ENCODE data around the gene UGT2B10. TPM values are rescaled to one million over a fixed set of nuclear protein-coding genes. Genes with fewer than 3 reads are reported as not detected.

UGT2B10 gene
- total and polyA plus RNA-seq, 2 donors (not counting 3 experiments of a cell fraction or from before 2014, with no cell fraction given), result not detected

- Histone ChIP-seq H3K36me3 (ENCODE audit: control insufficient read depth in 2 of 2, extremely low read depth in 1 of 2, insufficient read depth in 2 of 2, low read length in 2 of 2) (no peaks in the 10 kb centered on the region), H3K9me1 (replicated peaks; ENCODE audit: control insufficient read depth, extremely low read depth, insufficient read depth, low read length) (no peaks in the 10 kb centered on the region), H2AFZ (ENCODE audit: low read depth, low read length) (no peak overlapping the region), H3K27ac (ENCODE audit: insufficient read depth, low read depth, low read length) (no peak overlapping the region), H3K79me2 (ENCODE audit: control insufficient read depth, insufficient read depth, low read length) (no peaks in the 10 kb centered on the region), H3K27me3 (ENCODE audit: control insufficient read depth in 2 of 2, insufficient read depth in 2 of 2, low read length in 2 of 2) (no peaks in the 10 kb centered on the region), H3K9ac (replicated peaks; ENCODE audit: extremely low read depth, insufficient read depth, low read length) (no peak overlapping the region), H3K4me2 (ENCODE audit: insufficient read depth, low read length) (no peak overlapping the region), H4K20me1 (replicated peaks; ENCODE audit: control insufficient read depth, extremely low read depth, insufficient read depth, low read length) (no peaks in the 10 kb centered on the region), H3K4me1 (ENCODE audit: control insufficient read depth, extremely low read depth, insufficient read depth, low read length) (no peaks in the 10 kb centered on the region), H3K9me3 (replicated peaks; ENCODE audit: control insufficient read depth, insufficient read depth, low read length) (no peaks in the 10 kb centered on the region), H3K4me3 (replicated peaks in 1 of 3; ENCODE audit: insufficient read depth in 1 of 3, low read depth in 1 of 3, low read length in 3 of 3) (no peak overlapping the region)
- DNase-seq (ENCODE audit: low read depth, low spot score) (no peak), FAIRE-seq (no peak)
- dilution Hi-C loops (cut with MboI; ENCODE audit: extremely low pct_ligation_motif_present, low sequenced_read_pairs), result no loop called here
- ChIA-PET POLR2A (interaction anchor here (0.6 kb wide), 1 partner anchor 556 kb away, joined by 4 read pairs; no protein-coding TSS in a partner anchor), CTCF (no interaction called here)
- TF ChIP-seq FOS (IDR thresholded peaks at IDR 0.05; ENCODE audit: borderline replicate concordance, insufficient read depth, low read length), result no peak
- TF ChIP-seq CTCF (IDR thresholded peaks at IDR 0.05; ENCODE audit: extremely low read depth in 1 of 2, insufficient read depth in 1 of 2, low read depth in 1 of 2, low read length in 2 of 2), result no peak
- no TSS peak for BruUV-seq (replicated peaks)
- intact Hi-C loops (cut with micrococcal nuclease), result no loop called here
Measured at GRCh38 chr4:68864438-68865187, 48.8 kb downstream of the UGT2B10 start.

DNA sequence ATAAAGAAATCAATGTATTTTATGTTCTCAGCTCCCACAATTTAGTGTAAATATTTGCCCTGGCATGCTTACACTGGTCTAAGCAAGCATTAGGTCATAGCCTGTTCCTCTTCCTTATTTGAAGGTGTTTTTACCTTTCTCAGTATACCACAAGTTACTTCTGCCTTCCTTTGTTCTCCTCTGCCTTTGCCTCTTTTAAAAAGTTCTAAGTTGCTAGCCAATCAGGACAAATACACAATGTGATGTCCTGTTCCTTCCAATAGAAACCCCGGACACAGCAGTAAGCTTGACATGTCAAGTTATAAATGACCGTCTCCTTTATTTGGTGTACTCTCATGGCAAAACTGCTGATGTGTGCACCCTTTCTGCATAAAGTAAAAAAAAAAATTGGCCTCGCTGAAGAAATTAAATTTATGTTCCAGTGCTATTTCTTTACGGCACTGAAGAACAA lies 49.4 kb downstream of the UGT2B10 start:
- dilution Hi-C loops (cut with MboI; ENCODE audit: extremely low pct_ligation_motif_present, low sequenced_read_pairs), result no loop called here
- intact Hi-C loops (cut with micrococcal nuclease), result no loop called here
- TF ChIP-seq CTCF (IDR thresholded peaks at IDR 0.05; ENCODE audit: extremely low read depth in 1 of 2, insufficient read depth in 1 of 2, low read depth in 1 of 2, low read length in 2 of 2) (no peak), JUN (IDR thresholded peaks at IDR 0.05; ENCODE audit: borderline replicate concordance, insufficient read depth, insufficient read length, low read depth) (no peak), POLR2AphosphoS5 (IDR thresholded peaks at IDR 0.05; ENCODE audit: insufficient read depth, low read depth, low read length) (no peak), GATA2 (IDR thresholded peaks at IDR 0.05; ENCODE audit: insufficient read depth, insufficient read length, low read depth, low read length) (no peak), MYC (IDR thresholded peaks at IDR 0.05; ENCODE audit: low read depth, low read length) (no peak), POLR2A (IDR thresholded peaks at IDR 0.05; ENCODE audit: low read depth, low read length) (no peak), EZH2 (IDR thresholded peaks at IDR 0.05; ENCODE audit: borderline replicate concordance, low read depth, low read length, severe bottlenecking) (no peak), FOS (IDR thresholded peaks at IDR 0.05; ENCODE audit: borderline replicate concordance, insufficient read depth, low read length) (no peak)
- TF ChIP-seq, protein P1, sequence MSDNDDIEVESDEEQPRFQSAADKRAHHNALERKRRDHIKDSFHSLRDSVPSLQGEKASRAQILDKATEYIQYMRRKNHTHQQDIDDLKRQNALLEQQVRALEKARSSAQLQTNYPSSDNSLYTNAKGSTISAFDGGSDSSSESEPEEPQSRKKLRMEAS (IDR thresholded peaks at IDR 0.05; ENCODE audit: insufficient read depth, insufficient read length), result no peak
- Histone ChIP-seq H3K4me2 (ENCODE audit: insufficient read depth, low read length) (no peak overlapping the region), H3K9me3 (replicated peaks; ENCODE audit: control insufficient read depth, insufficient read depth, low read length) (no peaks in the 10 kb centered on the region), H3K27ac (ENCODE audit: insufficient read depth, low read depth, low read length) (no peak overlapping the region), H3K9ac (replicated peaks; ENCODE audit: extremely low read depth, insufficient read depth, low read length) (no peak overlapping the region), H2AFZ (ENCODE audit: low read depth, low read length) (no peak overlapping the region), H3K36me3 (ENCODE audit: control insufficient read depth in 2 of 2, extremely low read depth in 1 of 2, insufficient read depth in 2 of 2, low read length in 2 of 2) (no peaks in the 10 kb centered on the region), H3K4me1 (ENCODE audit: control insufficient read depth, extremely low read depth, insufficient read depth, low read length) (no peaks in the 10 kb centered on the region), H3K79me2 (ENCODE audit: control insufficient read depth, insufficient read depth, low read length) (no peaks in the 10 kb centered on the region), H4K20me1 (replicated peaks; ENCODE audit: control insufficient read depth, extremely low read depth, insufficient read depth, low read length) (no peaks in the 10 kb centered on the region), H3K9me1 (replicated peaks; ENCODE audit: control insufficient read depth, extremely low read depth, insufficient read depth, low read length) (no peaks in the 10 kb centered on the region), H3K27me3 (ENCODE audit: control insufficient read depth in 2 of 2, insufficient read depth in 2 of 2, low read length in 2 of 2) (no peaks in the 10 kb centered on the region), H3K4me3 (replicated peaks in 1 of 3; ENCODE audit: insufficient read depth in 1 of 3, low read depth in 1 of 3, low read length in 3 of 3) (no peak overlapping the region)
- FAIRE-seq, result no peak
- no TSS peak for BruUV-seq (replicated peaks)
- DNase-seq (ENCODE audit: low read depth, low spot score), result no peak
- ChIA-PET CTCF (no interaction called here), POLR2A (no interaction called here)
